GM23338 (cell line): Measurements from ENCODE around the gene NIF3L1. TPM values are rescaled to one million over a fixed set of nuclear protein-coding genes. Genes with fewer than 3 reads are reported as not detected.

Source experiments
- ATAC-seq: fragments of 200-7000 bp; cut with Tn5 transposase; 3 replicates; pipeline ENCODE4 v1.9.1; 2020
- DNase-seq: peaks from one replicate; pipeline ENCODE4 v3.0.0-alpha.2; 2015; ENCODE audit warnings: low spot score
- H2AFZ ChIP-seq: fragments of 200-600 bp; sonication (generic); 2 replicates; pipeline ENCODE4 v1.8.0; 2016; ENCODE audit warnings: antibody characterized with exemption, mild to moderate bottlenecking, moderate library complexity
- H3F3A ChIP-seq: fragments of 200-600 bp; sonication (generic); replicated peaks from 2 replicates; pipeline ENCODE4 v1.8.0; 2017; ENCODE audit warnings: antibody characterized with exemption, mixed run types, low read depth
- H3K27ac ChIP-seq: fragments of 200-600 bp; sonication (generic); 2 replicates; pipeline ENCODE4 v1.6.1; 2016; ENCODE audit warnings: low read depth
- H3K27me3 ChIP-seq: fragments of 200-600 bp; sonication (generic); 2 replicates; pipeline ENCODE4 v1.8.0; 2016; ENCODE audit warnings: mild to moderate bottlenecking, mixed run types, moderate library complexity; ENCODE audit not compliant: insufficient read depth
- H3K36me3 ChIP-seq: fragments of 200-600 bp; sonication (generic); 2 replicates; pipeline ENCODE4 v1.8.0; 2016; ENCODE audit warnings: mild to moderate bottlenecking; ENCODE audit not compliant: insufficient read depth
- H3K4me1 ChIP-seq: fragments of 200-600 bp; sonication (generic); 2 replicates; pipeline ENCODE4 v1.8.0; 2016; ENCODE audit warnings: mild to moderate bottlenecking, moderate library complexity; ENCODE audit not compliant: insufficient read depth
- H3K4me2 ChIP-seq: fragments of 200-600 bp; sonication (generic); 2 replicates; pipeline ENCODE4 v1.7.1; 2017; ENCODE audit warnings: mixed run types
- H3K4me3 ChIP-seq: fragments of 200-600 bp; sonication (generic); 2 replicates; pipeline ENCODE4 v1.6.1; 2016; ENCODE audit warnings: mixed run types
- H3K79me2 ChIP-seq: fragments of 200-600 bp; sonication (generic); replicated peaks from 2 replicates; pipeline ENCODE4 v1.8.0; 2017; ENCODE audit warnings: mild to moderate bottlenecking; ENCODE audit not compliant: insufficient read depth
- H3K9me2 ChIP-seq: fragments of 200-600 bp; sonication (generic); 2 replicates; pipeline ENCODE4 v1.8.0; 2017; ENCODE audit not compliant: insufficient read depth
- H4K20me1 ChIP-seq: fragments of 200-600 bp; sonication (generic); replicated peaks from 2 replicates; pipeline ENCODE4 v1.8.0; 2017; ENCODE audit warnings: mild to moderate bottlenecking; ENCODE audit not compliant: insufficient read depth
- H3K27ac Mint-ChIP-seq: 2 replicates; pipeline ENCODE4 v1.8.0; 2020; ENCODE audit warnings: inconsistent platforms, mild to moderate bottlenecking, moderate library complexity, mixed read lengths
- H3K27me3 Mint-ChIP-seq: 3 replicates; pipeline ENCODE4 v1.8.0; 2022; ENCODE audit warnings: low read depth, mild to moderate bottlenecking, moderate library complexity, mixed read lengths, inconsistent platforms; ENCODE audit not compliant: insufficient read depth, poor library complexity
- H3K36me3 Mint-ChIP-seq: 3 replicates; pipeline ENCODE4 v1.8.0; 2021; ENCODE audit warnings: low read depth, mild to moderate bottlenecking, inconsistent platforms, moderate library complexity, mixed read lengths
- H3K4me1 Mint-ChIP-seq: 3 replicates; pipeline ENCODE4 v1.8.0; 2020; ENCODE audit warnings: mild to moderate bottlenecking, inconsistent platforms, mixed read lengths
- H3K4me3 Mint-ChIP-seq: 3 replicates; pipeline ENCODE4 v1.8.0; 2021; ENCODE audit warnings: moderate library complexity, mild to moderate bottlenecking, inconsistent platforms, mixed read lengths
- H3K9me3 Mint-ChIP-seq: 3 replicates; pipeline ENCODE4 v1.8.0; 2020; ENCODE audit warnings: moderate library complexity, mild to moderate bottlenecking, inconsistent platforms, mixed read lengths
- CREB1 ChIP-seq: fragments of 250-450 bp; sonication (Bioruptor Pico); IDR thresholded peaks from 2 replicates; pipeline ENCODE4 v1.5.0; 2020; ENCODE audit warnings: low read depth, mild to moderate bottlenecking, moderate library complexity
- EZH2 ChIP-seq: fragments of 200-600 bp; sonication (generic); IDR thresholded peaks from one replicate; pipeline ENCODE4 v1.8.0; 2017; ENCODE audit warnings: antibody characterized with exemption, mild to moderate bottlenecking, low read depth; ENCODE audit not compliant: unreplicated experiment
- EZH2phosphoT487 ChIP-seq: fragments of 200-600 bp; sonication (generic); IDR thresholded peaks from one replicate; pipeline ENCODE4 v1.8.1; 2018; ENCODE audit warnings: antibody characterized with exemption; ENCODE audit not compliant: unreplicated experiment
- JUNB ChIP-seq: IDR thresholded peaks from one replicate; pipeline ENCODE4 v1.6.1; 2016; ENCODE audit warnings: antibody characterized with exemption; ENCODE audit not compliant: unreplicated experiment
- NANOG ChIP-seq: IDR thresholded peaks from 2 replicates; pipeline ENCODE4 v1.6.1; 2016; ENCODE audit warnings: antibody characterized with exemption, borderline replicate concordance
- POLR2AphosphoS5 ChIP-seq: IDR thresholded peaks from 2 replicates; pipeline ENCODE4 v1.6.1; 2016; ENCODE audit warnings: antibody characterized with exemption, low read depth
- STAT1 ChIP-seq: IDR thresholded peaks from one replicate; pipeline ENCODE4 v1.6.1; 2016; ENCODE audit warnings: antibody characterized with exemption; ENCODE audit not compliant: unreplicated experiment
- ZNF114 ChIP-seq: fragments of 250-450 bp; sonication (Bioruptor Pico); IDR thresholded peaks from 2 replicates; pipeline ENCODE4 v1.5.0; 2020; ENCODE audit warnings: mild to moderate bottlenecking, moderate library complexity
- ZNF331 ChIP-seq: fragments of 250-450 bp; sonication (Bioruptor Pico); IDR thresholded peaks from 2 replicates; pipeline ENCODE4 v1.5.0; 2020; ENCODE audit warnings: low read depth, mild to moderate bottlenecking, moderate library complexity
- polyA plus RNA-seq: library from polyadenylated mRNA; unstranded; fragments of >200 nt; fragmentation: Nextera tagmentation; extraction: Ambion mirVana; gene quantifications from 2 replicates; pipeline ENCODE4 v1.2.1, GENCODE V29; 2016
- total RNA-seq: library from RNA; depleted of rRNA; stranded (reverse); fragments of >200 nt; shearing (Covaris generic); gene quantifications from 2 replicates; pipeline ENCODE4 v1.2.3, GENCODE V29; 2014
- TF ChIP-seq, protein P1 (sequence below): fragments of 250-450 bp; sonication (Bioruptor Pico); IDR thresholded peaks from 2 replicates; pipeline ENCODE4 v1.5.0; 2020; ENCODE audit warnings: mild to moderate bottlenecking, moderate library complexity
- TF ChIP-seq, protein P2 (sequence below): IDR thresholded peaks from one replicate; pipeline ENCODE4 v1.6.1; 2018; ENCODE audit warnings: antibody characterized with exemption; ENCODE audit not compliant: unreplicated experiment
- TF ChIP-seq, protein P3 (sequence below): IDR thresholded peaks from 2 replicates; pipeline ENCODE4 v1.6.1; 2016; ENCODE audit warnings: antibody characterized with exemption
- TF ChIP-seq, protein P4 (sequence below), 2 experiments: fragments of 200-600 bp in 1 of 2; sonication (generic) in 1 of 2; conservative IDR thresholded peaks; 2 replicates each; pipeline versions ENCODE4 v1.5.1 to v1.6.1; 2016 to 2017; ENCODE audit warnings: antibody characterized with exemption in 2 of 2, low read depth in 2 of 2, mild to moderate bottlenecking in 2 of 2, moderate library complexity in 1 of 2

NIF3L1 gene
- total and polyA plus RNA-seq, 2 experiments from 2014 or later, result 62.8 to 63.9 TPM

DNA sequence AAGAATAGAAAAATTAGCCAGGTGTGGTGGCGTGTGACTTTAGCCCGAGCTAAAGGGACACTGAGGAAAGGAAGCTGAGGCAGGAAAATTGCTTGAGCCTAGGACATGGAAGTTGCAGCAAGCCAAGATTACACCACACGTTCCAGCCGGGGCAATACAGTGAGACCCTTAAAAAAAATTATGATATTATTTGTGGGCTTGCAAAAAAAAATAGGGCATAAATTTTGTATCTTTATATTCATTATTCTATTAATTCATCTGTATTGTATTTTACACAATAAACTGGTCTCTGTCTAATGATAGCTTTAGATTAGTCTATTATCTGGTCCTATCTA is 56.2 kb downstream of the NIF3L1 start:
- no peak overlapping the region for H3K27ac Mint-ChIP-seq
- no peaks in the 10 kb centered on the region for H3K27me3 ChIP-seq
- H3K4me3 ChIP-seq, result no peak overlapping the region
- no peaks in the 10 kb centered on the region for H3K4me1 ChIP-seq
- H3F3A ChIP-seq, result no peaks in the 10 kb centered on the region
- H3K4me1 Mint-ChIP-seq, result no peaks in the 10 kb centered on the region
- peaks cover 62% of the 10 kb centered on the region for H3K36me3 ChIP-seq
- ATAC-seq (no peak), DNase-seq (no peak)
- no peaks in the 10 kb centered on the region for H3K9me2 ChIP-seq
- no peak overlapping the region for H2AFZ ChIP-seq
- no peaks in the 10 kb centered on the region for H3K9me3 Mint-ChIP-seq
- no peaks in the 10 kb centered on the region for H3K27me3 Mint-ChIP-seq
- peaks cover 58% of the 10 kb centered on the region for H3K36me3 Mint-ChIP-seq
- no peak overlapping the region for H3K4me3 Mint-ChIP-seq
- H4K20me1 ChIP-seq, result peaks cover 6% of the 10 kb centered on the region; the same call in 1 of the 2 replicates
- TF ChIP-seq, protein P1, sequence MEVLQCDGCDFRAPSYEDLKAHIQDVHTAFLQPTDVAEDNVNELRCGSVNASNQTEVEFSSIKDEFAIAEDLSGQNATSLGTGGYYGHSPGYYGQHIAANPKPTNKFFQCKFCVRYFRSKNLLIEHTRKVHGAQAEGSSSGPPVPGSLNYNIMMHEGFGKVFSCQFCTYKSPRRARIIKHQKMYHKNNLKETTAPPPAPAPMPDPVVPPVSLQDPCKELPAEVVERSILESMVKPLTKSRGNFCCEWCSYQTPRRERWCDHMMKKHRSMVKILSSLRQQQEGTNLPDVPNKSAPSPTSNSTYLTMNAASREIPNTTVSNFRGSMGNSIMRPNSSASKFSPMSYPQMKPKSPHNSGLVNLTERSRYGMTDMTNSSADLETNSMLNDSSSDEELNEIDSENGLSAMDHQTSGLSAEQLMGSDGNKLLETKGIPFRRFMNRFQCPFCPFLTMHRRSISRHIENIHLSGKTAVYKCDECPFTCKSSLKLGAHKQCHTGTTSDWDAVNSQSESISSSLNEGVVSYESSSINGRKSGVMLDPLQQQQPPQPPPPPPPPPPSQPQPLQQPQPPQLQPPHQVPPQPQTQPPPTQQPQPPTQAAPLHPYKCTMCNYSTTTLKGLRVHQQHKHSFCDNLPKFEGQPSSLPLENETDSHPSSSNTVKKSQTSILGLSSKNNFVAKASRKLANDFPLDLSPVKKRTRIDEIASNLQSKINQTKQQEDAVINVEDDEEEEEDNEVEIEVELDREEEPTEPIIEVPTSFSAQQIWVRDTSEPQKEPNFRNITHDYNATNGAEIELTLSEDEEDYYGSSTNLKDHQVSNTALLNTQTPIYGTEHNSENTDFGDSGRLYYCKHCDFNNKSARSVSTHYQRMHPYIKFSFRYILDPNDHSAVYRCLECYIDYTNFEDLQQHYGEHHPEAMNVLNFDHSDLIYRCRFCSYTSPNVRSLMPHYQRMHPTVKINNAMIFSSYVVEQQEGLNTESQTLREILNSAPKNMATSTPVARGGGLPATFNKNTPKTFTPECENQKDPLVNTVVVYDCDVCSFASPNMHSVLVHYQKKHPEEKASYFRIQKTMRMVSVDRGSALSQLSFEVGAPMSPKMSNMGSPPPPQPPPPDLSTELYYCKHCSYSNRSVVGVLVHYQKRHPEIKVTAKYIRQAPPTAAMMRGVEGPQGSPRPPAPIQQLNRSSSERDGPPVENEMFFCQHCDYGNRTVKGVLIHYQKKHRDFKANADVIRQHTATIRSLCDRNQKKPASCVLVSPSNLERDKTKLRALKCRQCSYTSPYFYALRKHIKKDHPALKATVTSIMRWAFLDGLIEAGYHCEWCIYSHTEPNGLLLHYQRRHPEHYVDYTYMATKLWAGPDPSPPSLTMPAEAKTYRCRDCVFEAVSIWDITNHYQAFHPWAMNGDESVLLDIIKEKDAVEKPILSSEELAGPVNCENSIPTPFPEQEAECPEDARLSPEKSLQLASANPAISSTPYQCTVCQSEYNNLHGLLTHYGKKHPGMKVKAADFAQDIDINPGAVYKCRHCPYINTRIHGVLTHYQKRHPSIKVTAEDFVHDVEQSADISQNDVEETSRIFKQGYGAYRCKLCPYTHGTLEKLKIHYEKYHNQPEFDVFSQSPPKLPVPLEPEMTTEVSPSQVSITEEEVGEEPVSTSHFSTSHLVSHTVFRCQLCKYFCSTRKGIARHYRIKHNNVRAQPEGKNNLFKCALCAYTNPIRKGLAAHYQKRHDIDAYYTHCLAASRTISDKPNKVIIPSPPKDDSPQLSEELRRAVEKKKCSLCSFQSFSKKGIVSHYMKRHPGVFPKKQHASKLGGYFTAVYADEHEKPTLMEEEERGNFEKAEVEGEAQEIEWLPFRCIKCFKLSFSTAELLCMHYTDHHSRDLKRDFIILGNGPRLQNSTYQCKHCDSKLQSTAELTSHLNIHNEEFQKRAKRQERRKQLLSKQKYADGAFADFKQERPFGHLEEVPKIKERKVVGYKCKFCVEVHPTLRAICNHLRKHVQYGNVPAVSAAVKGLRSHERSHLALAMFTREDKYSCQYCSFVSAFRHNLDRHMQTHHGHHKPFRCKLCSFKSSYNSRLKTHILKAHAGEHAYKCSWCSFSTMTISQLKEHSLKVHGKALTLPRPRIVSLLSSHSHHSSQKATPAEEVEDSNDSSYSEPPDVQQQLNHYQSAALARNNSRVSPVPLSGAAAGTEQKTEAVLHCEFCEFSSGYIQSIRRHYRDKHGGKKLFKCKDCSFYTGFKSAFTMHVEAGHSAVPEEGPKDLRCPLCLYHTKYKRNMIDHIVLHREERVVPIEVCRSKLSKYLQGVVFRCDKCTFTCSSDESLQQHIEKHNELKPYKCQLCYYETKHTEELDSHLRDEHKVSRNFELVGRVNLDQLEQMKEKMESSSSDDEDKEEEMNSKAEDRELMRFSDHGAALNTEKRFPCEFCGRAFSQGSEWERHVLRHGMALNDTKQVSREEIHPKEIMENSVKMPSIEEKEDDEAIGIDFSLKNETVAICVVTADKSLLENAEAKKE (CRISPR knock-in tag), result no peak
- TF ChIP-seq EZH2 (no peak), STAT1 (no peak), JUNB (no peak), NANOG (no peak), CREB1 (no peak), ZNF114 (CRISPR knock-in tag) (no peak), EZH2phosphoT487 (no peak), POLR2AphosphoS5 (no peak), ZNF331 (CRISPR knock-in tag) (no peak)
- TF ChIP-seq, protein P2, sequence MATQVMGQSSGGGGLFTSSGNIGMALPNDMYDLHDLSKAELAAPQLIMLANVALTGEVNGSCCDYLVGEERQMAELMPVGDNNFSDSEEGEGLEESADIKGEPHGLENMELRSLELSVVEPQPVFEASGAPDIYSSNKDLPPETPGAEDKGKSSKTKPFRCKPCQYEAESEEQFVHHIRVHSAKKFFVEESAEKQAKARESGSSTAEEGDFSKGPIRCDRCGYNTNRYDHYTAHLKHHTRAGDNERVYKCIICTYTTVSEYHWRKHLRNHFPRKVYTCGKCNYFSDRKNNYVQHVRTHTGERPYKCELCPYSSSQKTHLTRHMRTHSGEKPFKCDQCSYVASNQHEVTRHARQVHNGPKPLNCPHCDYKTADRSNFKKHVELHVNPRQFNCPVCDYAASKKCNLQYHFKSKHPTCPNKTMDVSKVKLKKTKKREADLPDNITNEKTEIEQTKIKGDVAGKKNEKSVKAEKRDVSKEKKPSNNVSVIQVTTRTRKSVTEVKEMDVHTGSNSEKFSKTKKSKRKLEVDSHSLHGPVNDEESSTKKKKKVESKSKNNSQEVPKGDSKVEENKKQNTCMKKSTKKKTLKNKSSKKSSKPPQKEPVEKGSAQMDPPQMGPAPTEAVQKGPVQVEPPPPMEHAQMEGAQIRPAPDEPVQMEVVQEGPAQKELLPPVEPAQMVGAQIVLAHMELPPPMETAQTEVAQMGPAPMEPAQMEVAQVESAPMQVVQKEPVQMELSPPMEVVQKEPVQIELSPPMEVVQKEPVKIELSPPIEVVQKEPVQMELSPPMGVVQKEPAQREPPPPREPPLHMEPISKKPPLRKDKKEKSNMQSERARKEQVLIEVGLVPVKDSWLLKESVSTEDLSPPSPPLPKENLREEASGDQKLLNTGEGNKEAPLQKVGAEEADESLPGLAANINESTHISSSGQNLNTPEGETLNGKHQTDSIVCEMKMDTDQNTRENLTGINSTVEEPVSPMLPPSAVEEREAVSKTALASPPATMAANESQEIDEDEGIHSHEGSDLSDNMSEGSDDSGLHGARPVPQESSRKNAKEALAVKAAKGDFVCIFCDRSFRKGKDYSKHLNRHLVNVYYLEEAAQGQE, result no peak
- TF ChIP-seq, protein P3, sequence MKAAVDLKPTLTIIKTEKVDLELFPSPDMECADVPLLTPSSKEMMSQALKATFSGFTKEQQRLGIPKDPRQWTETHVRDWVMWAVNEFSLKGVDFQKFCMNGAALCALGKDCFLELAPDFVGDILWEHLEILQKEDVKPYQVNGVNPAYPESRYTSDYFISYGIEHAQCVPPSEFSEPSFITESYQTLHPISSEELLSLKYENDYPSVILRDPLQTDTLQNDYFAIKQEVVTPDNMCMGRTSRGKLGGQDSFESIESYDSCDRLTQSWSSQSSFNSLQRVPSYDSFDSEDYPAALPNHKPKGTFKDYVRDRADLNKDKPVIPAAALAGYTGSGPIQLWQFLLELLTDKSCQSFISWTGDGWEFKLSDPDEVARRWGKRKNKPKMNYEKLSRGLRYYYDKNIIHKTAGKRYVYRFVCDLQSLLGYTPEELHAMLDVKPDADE, result no peak
- TF ChIP-seq, protein P4, sequence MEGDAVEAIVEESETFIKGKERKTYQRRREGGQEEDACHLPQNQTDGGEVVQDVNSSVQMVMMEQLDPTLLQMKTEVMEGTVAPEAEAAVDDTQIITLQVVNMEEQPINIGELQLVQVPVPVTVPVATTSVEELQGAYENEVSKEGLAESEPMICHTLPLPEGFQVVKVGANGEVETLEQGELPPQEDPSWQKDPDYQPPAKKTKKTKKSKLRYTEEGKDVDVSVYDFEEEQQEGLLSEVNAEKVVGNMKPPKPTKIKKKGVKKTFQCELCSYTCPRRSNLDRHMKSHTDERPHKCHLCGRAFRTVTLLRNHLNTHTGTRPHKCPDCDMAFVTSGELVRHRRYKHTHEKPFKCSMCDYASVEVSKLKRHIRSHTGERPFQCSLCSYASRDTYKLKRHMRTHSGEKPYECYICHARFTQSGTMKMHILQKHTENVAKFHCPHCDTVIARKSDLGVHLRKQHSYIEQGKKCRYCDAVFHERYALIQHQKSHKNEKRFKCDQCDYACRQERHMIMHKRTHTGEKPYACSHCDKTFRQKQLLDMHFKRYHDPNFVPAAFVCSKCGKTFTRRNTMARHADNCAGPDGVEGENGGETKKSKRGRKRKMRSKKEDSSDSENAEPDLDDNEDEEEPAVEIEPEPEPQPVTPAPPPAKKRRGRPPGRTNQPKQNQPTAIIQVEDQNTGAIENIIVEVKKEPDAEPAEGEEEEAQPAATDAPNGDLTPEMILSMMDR (conservative IDR thresholded peaks at IDR 0.05; ENCODE audit: low read depth in 2 of 2), result no peak
- H3K4me2 ChIP-seq, result no peak overlapping the region
- no peaks in the 10 kb centered on the region for H3K79me2 ChIP-seq
- no peak overlapping the region for H3K27ac ChIP-seq
